Activated T-cell treated with anti-CD3 and anti-CD28 coated beads, Interleukin-2, amount 50 U/mL, for 72 hours (primary cell): ENCODE results near the gene MAPKAP1. TPM values are rescaled to one million over a fixed set of nuclear protein-coding genes. Genes with fewer than 3 reads are reported as not detected.
A peak's percentile ranks its signal among the peaks of the same experiment; 100 is the strongest.

ENCODE experiments used
- ATAC-seq, 2 donors: fragments of 150-1000 bp; cut with Tn5 transposase; replicated peaks in 1 of 2; 2 replicates each; pipeline ENCODE4 v1.10.0; 2021; ENCODE audit warnings: moderate library complexity in 2 of 2, mild to moderate bottlenecking in 1 of 2
- DNase-seq, 2 donors: peaks; one replicate each; pipeline ENCODE4 v3.0.0; 2021 to 2022; ENCODE audit warnings: mixed read lengths in 1 of 2
- H3K27ac Mint-ChIP-seq: one replicate; pipeline ENCODE4 v1.8.0; 2022; ENCODE audit warnings: mild to moderate bottlenecking, moderate library complexity, mixed read lengths
- H3K27me3 Mint-ChIP-seq: one replicate; pipeline ENCODE4 v1.8.0; 2022; ENCODE audit warnings: low read depth, mixed read lengths
- H3K36me3 Mint-ChIP-seq, 2 donors: one replicate each; pipeline ENCODE4 v1.8.0; 2022; ENCODE audit warnings: mixed read lengths in 2 of 2, mild to moderate bottlenecking in 1 of 2; ENCODE audit not compliant: insufficient read depth in 2 of 2
- H3K4me1 Mint-ChIP-seq: one replicate; pipeline ENCODE4 v1.8.0; 2022; ENCODE audit warnings: low read depth, mixed read lengths
- H3K4me3 Mint-ChIP-seq, 2 donors: one replicate each; pipeline ENCODE4 v1.8.0; 2022; ENCODE audit warnings: mild to moderate bottlenecking in 2 of 2, mixed read lengths in 2 of 2, moderate library complexity in 2 of 2
- H3K9me3 Mint-ChIP-seq, 2 donors: one replicate each; pipeline ENCODE4 v1.8.0; 2022; ENCODE audit warnings: mixed read lengths in 2 of 2
- total RNA-seq, 2 donors: library from RNA; stranded (reverse); gene quantifications; one replicate each; pipeline ENCODE4 v1.2.3, GENCODE V29; 2022

Gene MAPKAP1
- total RNA-seq, 2 donors from 2014 or later, result 42.1 to 42.8 TPM

- no peaks in the 10 kb centered on the region for H3K36me3 Mint-ChIP-seq
- no peak for DNase-seq
- H3K4me1 Mint-ChIP-seq, result no peaks in the 10 kb centered on the region
- no peaks in the 10 kb centered on the region for H3K9me3 Mint-ChIP-seq
- no peak overlapping the region for H3K27ac Mint-ChIP-seq
- no peak for ATAC-seq
- H3K27me3 Mint-ChIP-seq, result no peaks in the 10 kb centered on the region
- no peak overlapping the region for H3K4me3 Mint-ChIP-seq
Observed at GRCh38 chr9:125425901-125426515, 281.0 kb downstream of the MAPKAP1 start.

- H3K9me3 Mint-ChIP-seq, result no peaks in the 10 kb centered on the region
- no peak overlapping the region for H3K4me3 Mint-ChIP-seq
- DNase-seq (no peak), ATAC-seq (no peak)
- no peak overlapping the region for H3K27ac Mint-ChIP-seq
- H3K27me3 Mint-ChIP-seq, result no peaks in the 10 kb centered on the region
- H3K4me1 Mint-ChIP-seq, result no peaks in the 10 kb centered on the region
- H3K36me3 Mint-ChIP-seq, result no peaks in the 10 kb centered on the region
Observed at GRCh38 chr9:125425170-125425897, 281.7 kb downstream of the MAPKAP1 start.

GRCh38 chr9:125423964-125424363 is 283.0 kb downstream of the MAPKAP1 start:
- no peaks in the 10 kb centered on the region for H3K9me3 Mint-ChIP-seq
- DNase-seq, result no peak
- H3K27me3 Mint-ChIP-seq, result no peaks in the 10 kb centered on the region
- H3K4me3 Mint-ChIP-seq, result no peak overlapping the region
- no peak for ATAC-seq
- no peaks in the 10 kb centered on the region for H3K36me3 Mint-ChIP-seq
- H3K27ac Mint-ChIP-seq, result no peak overlapping the region
- H3K4me1 Mint-ChIP-seq, result no peaks in the 10 kb centered on the region

- ATAC-seq, result no peak
- Mint-ChIP-seq H3K36me3 (no peaks in the 10 kb centered on the region), H3K4me1 (no peaks in the 10 kb centered on the region), H3K4me3 (no peak overlapping the region), H3K9me3 (no peaks in the 10 kb centered on the region), H3K27me3 (no peaks in the 10 kb centered on the region), H3K27ac (no peak overlapping the region)
- DNase-seq, result no peak
Observed at GRCh38 chr9:125422853-125423252, 284.2 kb downstream of the MAPKAP1 start.

- no peak for ATAC-seq
- no peak for DNase-seq
- H3K27ac Mint-ChIP-seq, result no peak overlapping the region
- H3K36me3 Mint-ChIP-seq, result no peaks in the 10 kb centered on the region
- H3K9me3 Mint-ChIP-seq, result no peaks in the 10 kb centered on the region
- no peaks in the 10 kb centered on the region for H3K4me1 Mint-ChIP-seq
- peaks cover 3% of the 10 kb centered on the region for H3K27me3 Mint-ChIP-seq
- H3K4me3 Mint-ChIP-seq, result no peak overlapping the region
Observed at GRCh38 chr9:125421591-125422181, 285.3 kb downstream of the MAPKAP1 start.

GRCh38 chr9:125421166-125421565 is 285.8 kb downstream of the MAPKAP1 start:
- Mint-ChIP-seq H3K27ac (no peak overlapping the region), H3K9me3 (no peaks in the 10 kb centered on the region), H3K4me3 (no peak overlapping the region), H3K4me1 (no peaks in the 10 kb centered on the region), H3K27me3 (peaks cover 4% of the 10 kb centered on the region), H3K36me3 (no peaks in the 10 kb centered on the region)
- ATAC-seq, result no peak
- no peak for DNase-seq

- peaks cover 4% of the 10 kb centered on the region for H3K27me3 Mint-ChIP-seq
Observed at GRCh38 chr9:125418404-125418803, 288.6 kb downstream of the MAPKAP1 start.

GRCh38 chr9:125416517-125416916 is 290.5 kb downstream of the MAPKAP1 start:
- ATAC-seq (no peak), DNase-seq (no peak)
- H3K9me3 Mint-ChIP-seq, result no peaks in the 10 kb centered on the region
- H3K36me3 Mint-ChIP-seq, result no peaks in the 10 kb centered on the region
- no peak overlapping the region for H3K27ac Mint-ChIP-seq
- peaks cover 5% of the 10 kb centered on the region for H3K27me3 Mint-ChIP-seq
- H3K4me3 Mint-ChIP-seq, result no peak overlapping the region
- no peaks in the 10 kb centered on the region for H3K4me1 Mint-ChIP-seq

More at GRCh38 chr9:125418404-125418803, 288.6 kb downstream of the MAPKAP1 start:
- H3K9me3 Mint-ChIP-seq, result no peaks in the 10 kb centered on the region
- no peak for DNase-seq
- no peak for ATAC-seq
- H3K4me3 Mint-ChIP-seq, result no peak overlapping the region
- H3K36me3 Mint-ChIP-seq, result no peaks in the 10 kb centered on the region
- H3K4me1 Mint-ChIP-seq, result no peaks in the 10 kb centered on the region
- no peak overlapping the region for H3K27ac Mint-ChIP-seq

GRCh38 chr9:125415583-125416460 is 291.2 kb downstream of the MAPKAP1 start:
- Mint-ChIP-seq H3K36me3 (no peaks in the 10 kb centered on the region), H3K27me3 (peaks cover 9% of the 10 kb centered on the region), H3K27ac (no peak overlapping the region), H3K4me1 (no peaks in the 10 kb centered on the region), H3K4me3 (no peak overlapping the region), H3K9me3 (no peaks in the 10 kb centered on the region)
- no peak for ATAC-seq
- no peak for DNase-seq

- DNase-seq (no peak), ATAC-seq (no peak)
- Mint-ChIP-seq H3K9me3 (peaks cover 0 to 3% of the 10 kb centered on the region in 2 donors), H3K4me1 (peaks cover 17% of the 10 kb centered on the region), H3K36me3 (peaks cover 0 to 6% of the 10 kb centered on the region in 2 donors), H3K4me3 (no peak overlapping the region), H3K27me3 (peaks cover 27% of the 10 kb centered on the region), H3K27ac (no peak overlapping the region)
Observed at GRCh38 chr9:125413579-125413978, 293.4 kb downstream of the MAPKAP1 start.

GRCh38 chr9:125412166-125412565 is 294.8 kb downstream of the MAPKAP1 start:
- ATAC-seq, result no peak
- Mint-ChIP-seq H3K9me3 (peaks cover 0 to 3% of the 10 kb centered on the region in 2 donors), H3K27me3 (peaks cover 32% of the 10 kb centered on the region), H3K4me1 (peaks cover 20% of the 10 kb centered on the region), H3K36me3 (peaks cover 0 to 6% of the 10 kb centered on the region in 2 donors), H3K27ac (no peak overlapping the region), H3K4me3 (no peak overlapping the region)
- DNase-seq, result no peak

GRCh38 chr9:125411171-125411756 is 295.7 kb downstream of the MAPKAP1 start:
- ATAC-seq, result no peak
- peaks cover 34% of the 10 kb centered on the region for H3K27me3 Mint-ChIP-seq
- peaks cover 0 to 3% of the 10 kb centered on the region in 2 donors for H3K9me3 Mint-ChIP-seq
- peaks cover 21% of the 10 kb centered on the region for H3K4me1 Mint-ChIP-seq
- no peak overlapping the region for H3K27ac Mint-ChIP-seq
- peaks cover 0 to 6% of the 10 kb centered on the region in 2 donors for H3K36me3 Mint-ChIP-seq
- no peak for DNase-seq
- peak overlapping the region in 1 of 2 donors; percentile 62 for H3K4me3 Mint-ChIP-seq
